Body of pancreas (tissue), 4 donors: ENCODE results near the gene DHH. TPM values are rescaled to one million over a fixed set of nuclear protein-coding genes. Genes with fewer than 3 reads are reported as not detected.

Experiments used
- ATAC-seq: fragments of 150-250 bp; one replicate; pipeline ENCODE4 v1.9.1; 2016
- DNase-seq, 4 donors: peaks; one replicate each; pipeline ENCODE4 v3.0.0-alpha.2; 2019
- H3K27ac ChIP-seq, 4 donors: fragments of 200-600 bp; sonication (generic); 1 replicate in 3 of 4; 2 replicates in 1 of 4; pipeline versions ENCODE4 v1.5.1 to v1.6.1; 2016 to 2019; ENCODE audit warnings: mild to moderate bottlenecking in 1 of 4, mixed read lengths in 1 of 4, moderate library complexity in 1 of 4
- H3K27me3 ChIP-seq, 2 donors: fragments of 200-600 bp; sonication (generic); one replicate each; pipeline ENCODE4 v1.6.0; 2016; ENCODE audit warnings: mild to moderate bottlenecking in 1 of 2
- H3K36me3 ChIP-seq, 2 donors: fragments of 200-600 bp; sonication (generic); replicated peaks in 1 of 2; 2 replicates each; pipeline ENCODE4 v1.5.1; 2016; ENCODE audit warnings: low read depth in 2 of 2; ENCODE audit not compliant: insufficient read depth in 1 of 2
- H3K4me1 ChIP-seq: fragments of 200-600 bp; sonication (generic); one replicate; pipeline ENCODE4 v1.6.0; 2016
- H3K4me3 ChIP-seq, 2 donors: fragments of 200-600 bp; sonication (generic); 1 replicate in 1 of 2; 2 replicates in 1 of 2; pipeline ENCODE4 v1.5.1; 2016 to 2019
- H3K9me3 ChIP-seq, 3 donors: fragments of 200-600 bp; sonication (generic); 1 replicate in 2 of 3; 2 replicates in 1 of 3; pipeline ENCODE4 v1.5.1; 2016
- POLR2A ChIP-seq, 3 donors: fragments of 450-650 bp; IDR thresholded peaks; one replicate each; pipeline ENCODE4 v1.6.1; 2016; ENCODE audit warnings: antibody characterized with exemption in 3 of 3, mild to moderate bottlenecking in 2 of 3
- WGBS, 2 donors: methylation state at CpG; one replicate each; pipeline ENCODE4 v1.1.5; 2017; 5-methylcytosine and 5-hydroxymethylcytosine counted together
- intact Hi-C: fragments of 100-400 bp; cut with DNase I; formaldehyde crosslinking; loops from one replicate; pipeline ENCODE4 v1.15.1; 2023
- total RNA-seq, 2 donors: library from RNA; depleted of rRNA; stranded (reverse); fragments of >200 nt; gene quantifications; one replicate each; pipeline ENCODE4 v1.1.0, GENCODE V29; 2016
- TF ChIP-seq, protein P1 (sequence below), 7 experiments: fragments of 450-650 bp in 4 of 7; fragments of 200-600 bp in 3 of 7; sonication (generic) in 3 of 7; IDR thresholded peaks; one replicate each; pipeline ENCODE4 v1.5.1; 2016 to 2019; ENCODE audit warnings: antibody characterized with exemption in 7 of 7

DHH gene
- total RNA-seq, 2 donors from 2014 or later = not detected

DNA sequence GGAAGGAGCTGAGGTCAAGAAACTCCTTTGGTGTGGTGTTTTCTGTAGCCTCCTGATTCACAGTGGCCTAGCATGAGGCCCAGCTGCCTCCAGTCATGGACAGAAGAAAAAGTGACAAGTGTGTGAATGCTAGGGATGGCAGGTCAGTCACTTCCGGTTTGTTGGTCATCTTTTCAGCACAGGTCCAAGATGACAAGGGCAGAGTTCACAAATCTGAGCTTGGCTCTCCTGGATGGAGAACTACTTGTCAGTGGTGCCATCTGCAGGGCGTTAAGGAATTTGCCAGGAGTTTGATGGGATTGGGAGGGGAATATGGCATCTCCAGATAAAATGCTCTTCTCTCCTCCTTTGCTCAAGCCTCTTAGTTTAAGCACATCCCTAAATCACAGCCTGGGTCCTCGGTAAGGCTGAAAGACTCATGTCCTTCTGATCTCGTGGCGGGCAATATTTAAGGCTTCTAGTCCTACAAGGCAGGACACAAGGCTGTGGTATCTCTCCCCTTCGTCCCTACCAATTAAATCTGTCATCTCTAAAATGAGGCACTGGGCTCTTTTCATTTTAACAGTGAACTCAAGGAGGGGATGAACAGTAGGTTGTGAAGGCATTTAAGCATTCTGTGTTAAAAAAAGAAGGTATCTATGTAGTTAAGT is 26.6 kb upstream of the DHH start:
- DNase-seq (peak; percentile 51 to 59 (median 56)), ATAC-seq (peak; percentile 81)
- no peaks in the 10 kb centered on the region for H3K4me1 ChIP-seq
- WGBS, 2 donors = 17 to 23% methylated on average over 6 of the region's 6 CpGs
- intact Hi-C loops = no loop called here
- H3K27me3 ChIP-seq = no peaks in the 10 kb centered on the region
- no peaks in the 10 kb centered on the region for H3K36me3 ChIP-seq
- no peaks in the 10 kb centered on the region for H3K9me3 ChIP-seq
- no peak overlapping the region for H3K4me3 ChIP-seq
- TF ChIP-seq, protein P1, sequence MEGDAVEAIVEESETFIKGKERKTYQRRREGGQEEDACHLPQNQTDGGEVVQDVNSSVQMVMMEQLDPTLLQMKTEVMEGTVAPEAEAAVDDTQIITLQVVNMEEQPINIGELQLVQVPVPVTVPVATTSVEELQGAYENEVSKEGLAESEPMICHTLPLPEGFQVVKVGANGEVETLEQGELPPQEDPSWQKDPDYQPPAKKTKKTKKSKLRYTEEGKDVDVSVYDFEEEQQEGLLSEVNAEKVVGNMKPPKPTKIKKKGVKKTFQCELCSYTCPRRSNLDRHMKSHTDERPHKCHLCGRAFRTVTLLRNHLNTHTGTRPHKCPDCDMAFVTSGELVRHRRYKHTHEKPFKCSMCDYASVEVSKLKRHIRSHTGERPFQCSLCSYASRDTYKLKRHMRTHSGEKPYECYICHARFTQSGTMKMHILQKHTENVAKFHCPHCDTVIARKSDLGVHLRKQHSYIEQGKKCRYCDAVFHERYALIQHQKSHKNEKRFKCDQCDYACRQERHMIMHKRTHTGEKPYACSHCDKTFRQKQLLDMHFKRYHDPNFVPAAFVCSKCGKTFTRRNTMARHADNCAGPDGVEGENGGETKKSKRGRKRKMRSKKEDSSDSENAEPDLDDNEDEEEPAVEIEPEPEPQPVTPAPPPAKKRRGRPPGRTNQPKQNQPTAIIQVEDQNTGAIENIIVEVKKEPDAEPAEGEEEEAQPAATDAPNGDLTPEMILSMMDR (IDR thresholded peaks at IDR 0.05) = peak in 6 of 7 experiments; percentile 39 to 70 (median 64)
- TF ChIP-seq POLR2A (IDR thresholded peaks at IDR 0.05) = no peak
- H3K27ac ChIP-seq = no peak overlapping the region

DNA sequence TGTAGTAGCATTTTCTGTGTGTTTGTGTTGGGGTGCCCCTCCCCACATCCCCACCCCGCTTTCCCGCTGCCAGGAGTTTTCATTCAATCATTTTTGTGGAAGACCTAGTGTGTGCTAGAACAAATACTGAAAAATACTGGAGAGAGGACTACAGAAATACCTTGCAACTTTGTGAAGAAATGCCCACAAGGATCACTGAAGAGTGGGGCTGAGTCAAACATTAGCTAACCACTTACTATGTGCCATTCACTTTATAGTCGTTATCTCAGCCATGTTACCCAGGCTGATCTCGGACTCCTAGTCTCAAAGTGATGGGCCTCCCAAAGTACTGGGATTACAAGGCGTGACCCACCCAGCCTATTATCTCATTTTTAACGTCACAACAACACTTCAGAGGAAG is 16.6 kb upstream of the DHH start:
- TF ChIP-seq, protein P1 (IDR thresholded peaks at IDR 0.05) = no peak
- TF ChIP-seq POLR2A (IDR thresholded peaks at IDR 0.05) = no peak
- H3K4me1 ChIP-seq = peaks cover 35% of the 10 kb centered on the region
- H3K4me3 ChIP-seq = no peak overlapping the region
- H3K36me3 ChIP-seq = no peaks in the 10 kb centered on the region
- no peak for DNase-seq
- 33 to 38% methylated on average over 6 of the region's 6 CpGs for WGBS, 2 donors
- no peaks in the 10 kb centered on the region for H3K27me3 ChIP-seq
- no peaks in the 10 kb centered on the region for H3K9me3 ChIP-seq
- no peak for ATAC-seq
- peak overlapping the region; percentile 88 to 96 (median 93) for H3K27ac ChIP-seq
- intact Hi-C loops = no loop called here

DNA sequence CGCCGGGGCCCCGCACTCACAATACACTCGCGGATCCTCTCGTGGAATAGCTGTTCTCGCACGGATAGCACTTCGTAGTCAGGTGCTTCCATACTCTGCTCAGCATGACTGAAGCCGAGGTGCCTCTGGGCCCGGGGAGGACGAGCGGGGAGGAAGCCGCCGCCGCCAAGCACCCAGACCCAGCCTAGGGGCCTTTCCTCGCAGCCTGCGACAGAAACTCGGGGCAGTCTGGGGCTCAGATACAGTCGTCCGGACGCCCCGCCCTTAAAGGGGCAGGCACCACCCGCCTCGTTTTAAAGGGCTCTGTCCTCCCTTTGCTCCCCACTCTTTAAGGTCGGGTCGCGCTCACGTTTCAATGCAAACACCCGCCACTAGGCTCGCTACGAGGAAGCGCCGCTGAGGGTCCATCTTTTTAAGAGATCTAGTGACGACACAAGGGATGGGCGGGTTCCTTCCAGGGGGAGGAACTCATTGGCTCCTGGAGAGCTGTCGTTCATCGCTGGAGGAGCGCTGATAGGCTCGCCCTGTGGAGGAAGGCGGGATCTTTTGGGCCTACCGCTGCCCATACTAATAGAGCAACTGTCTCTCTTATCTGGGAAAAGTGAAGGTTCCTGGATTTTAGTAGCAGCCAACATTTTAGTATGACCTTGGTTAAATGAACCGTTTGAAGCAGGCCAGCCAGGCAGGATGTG is 16.0 kb upstream of the DHH start, which contains the start of gene LMBR1L:
Gene LMBR1L, minus strand, starts transcription at position 384 of the 692 bp plus-strand sequence. Its CDS starts 292 bp downstream, at position 92.
- Histone ChIP-seq H3K4me3 (peak within 1 kb of the TSS; percentile 67 to 86), H3K27me3 (no peaks in the 10 kb centered on the region), H3K9me3 (no peaks in the 10 kb centered on the region), H3K4me1 (peaks cover 35% of the 10 kb centered on the region), H3K27ac (peak within 1 kb of the TSS; percentile 88 to 96 (median 93)), H3K36me3 (no peaks in the 10 kb centered on the region)
- ATAC-seq (peak; percentile 98), DNase-seq (peak; percentile 95 to 98 (median 95))
- TF ChIP-seq, protein P1 (IDR thresholded peaks at IDR 0.05) = peak in 5 of 7 experiments; percentile 35 to 65 (median 59)
- peak; percentile 29 to 87 (median 79) for TF ChIP-seq POLR2A (IDR thresholded peaks at IDR 0.05)
- WGBS, 2 donors = 0% methylated on average over 11 to 43 of the region's 43 CpGs
- intact Hi-C loops = no loop called here

DNA sequence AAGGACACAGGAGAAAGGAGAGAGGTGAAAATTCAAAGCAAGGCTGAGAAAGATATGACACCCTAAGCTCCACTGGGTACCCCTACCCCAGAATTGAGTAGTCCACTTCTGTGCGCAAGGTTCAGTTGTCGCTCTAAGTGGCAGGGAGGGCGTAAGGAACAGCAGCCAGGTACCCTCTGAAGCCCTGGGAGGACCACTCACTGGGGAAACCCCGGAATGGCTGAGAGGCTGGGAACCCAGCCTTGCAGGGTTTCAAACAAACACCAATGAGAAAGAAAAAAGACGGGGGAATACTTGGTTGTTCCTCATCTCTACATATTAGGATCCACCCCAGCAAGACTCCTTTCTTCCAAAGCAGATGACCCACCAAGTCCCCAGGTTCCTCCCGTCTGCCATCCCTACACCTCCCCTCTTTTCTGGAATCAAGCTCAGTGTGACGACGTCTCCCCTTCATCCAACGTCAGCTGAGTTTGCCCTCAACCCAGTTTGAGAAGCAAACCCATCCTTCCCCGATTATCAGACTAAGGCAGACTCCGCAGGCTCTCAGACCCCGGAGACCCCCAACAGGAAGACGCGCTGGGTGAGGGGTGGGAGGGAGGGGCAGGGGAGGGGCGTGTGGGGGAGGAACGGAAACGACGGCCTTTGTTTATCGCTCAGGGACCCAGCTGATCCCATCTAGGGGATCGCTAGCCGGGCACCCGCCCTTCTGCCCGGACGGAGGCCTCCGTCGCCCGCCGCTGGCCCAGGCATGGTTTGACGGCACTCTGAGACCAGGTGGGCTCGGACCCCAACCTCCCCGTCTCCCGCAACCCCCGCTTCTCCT is 15.3 kb upstream of the DHH start:
- Histone ChIP-seq H3K4me3 (peak overlapping the region; percentile 67 to 86), H3K27ac (peak overlapping the region; percentile 88 to 96 (median 93)), H3K9me3 (no peaks in the 10 kb centered on the region), H3K4me1 (peaks cover 35% of the 10 kb centered on the region), H3K36me3 (no peaks in the 10 kb centered on the region), H3K27me3 (no peaks in the 10 kb centered on the region)
- ATAC-seq (peak; percentile 9), DNase-seq (peak in 2 of 4 donors; percentile 26 to 32)
- 7 to 11% methylated on average over 11 to 33 of the region's 33 CpGs for WGBS, 2 donors
- intact Hi-C loops = no loop called here
- no peak for TF ChIP-seq POLR2A (IDR thresholded peaks at IDR 0.05)
- TF ChIP-seq, protein P1 (IDR thresholded peaks at IDR 0.05) = no peak
